Thyroid gland (tissue), 4 donors: Measurements from ENCODE around the gene KCNAB1.

Experiments
- CTCF ChIP-seq, 6 experiments: fragments of 200-600 bp in 3 of 6; fragments of 450-650 bp in 3 of 6; sonication (generic) in 3 of 6; IDR thresholded peaks; one replicate each; pipeline ENCODE4 v1.5.1; 2016 to 2019; ENCODE audit warnings: antibody characterized with exemption in 6 of 6, mild to moderate bottlenecking in 2 of 6, inconsistent platforms in 1 of 6, moderate library complexity in 1 of 6
- POLR2A ChIP-seq, 2 donors: fragments of 450-650 bp; IDR thresholded peaks; one replicate each; pipeline ENCODE4 v1.6.1; 2017; ENCODE audit warnings: antibody characterized with exemption in 2 of 2, mild to moderate bottlenecking in 2 of 2, moderate library complexity in 1 of 2

- TF ChIP-seq CTCF (IDR thresholded peaks at IDR 0.05) (no peak), POLR2A (IDR thresholded peaks at IDR 0.05) (no peak)
Observed at GRCh38 chr3:156480949-156481348, 360.6 kb downstream of the KCNAB1 start.
